HCT116 (cell line): ENCODE measurements around the gene PNLDC1.

Source experiments
- ATF3 ChIP-seq: IDR thresholded peaks from 2 replicates; pipeline ENCODE4 v1.6.1; 2012
- CTCF ChIP-seq, 3 experiments: fragments of 200-600 bp in 1 of 3; sonication (generic) in 1 of 3; IDR thresholded peaks in 2 of 3; conservative IDR thresholded peaks in 1 of 3; 2 replicates each; pipeline ENCODE4 v1.5.1; 2012 to 2017; ENCODE audit warnings: low read depth in 2 of 3, low read length in 2 of 3, antibody characterized with exemption in 1 of 3, borderline replicate concordance in 1 of 3, control low read depth in 1 of 3, mild to moderate bottlenecking in 1 of 3, mixed read lengths in 1 of 3, mixed run types in 1 of 3, moderate library complexity in 1 of 3; ENCODE audit not compliant: insufficient read depth in 1 of 3
- ELF1 ChIP-seq: IDR thresholded peaks from 2 replicates; pipeline ENCODE4 v1.6.1; 2012; ENCODE audit warnings: low read depth, borderline replicate concordance
- EZH2 ChIP-seq: fragments of 200-600 bp; sonication (generic); IDR thresholded peaks from 2 replicates; pipeline ENCODE4 v1.6.1; 2017; ENCODE audit warnings: antibody characterized with exemption, mixed run types
- MAX ChIP-seq: IDR thresholded peaks from 2 replicates; pipeline ENCODE4 v1.6.1; 2012
- POLR2A ChIP-seq: IDR thresholded peaks from 2 replicates; pipeline ENCODE4 v1.7.0; 2011; ENCODE audit warnings: borderline replicate concordance; ENCODE audit not compliant: insufficient read depth, insufficient read length; ENCODE audit errors: extremely low read depth
- POLR2AphosphoS5 ChIP-seq: IDR thresholded peaks from 2 replicates; pipeline ENCODE4 v1.6.1; 2011; ENCODE audit warnings: mild to moderate bottlenecking, low read depth, low read length, moderate library complexity
- RAD21 ChIP-seq: IDR thresholded peaks from 2 replicates; pipeline ENCODE4 v1.6.1; 2012; ENCODE audit warnings: low read depth, mild to moderate bottlenecking
- SIN3A ChIP-seq: IDR thresholded peaks from 2 replicates; pipeline ENCODE4 v1.6.1; 2012; ENCODE audit warnings: low read depth
- SRF ChIP-seq: IDR thresholded peaks from 2 replicates; pipeline ENCODE4 v1.6.1; 2012; ENCODE audit warnings: low read depth
- YY1 ChIP-seq: IDR thresholded peaks from 2 replicates; pipeline ENCODE4 v1.6.1; 2011; ENCODE audit warnings: low read length, low read depth, moderate library complexity, mild to moderate bottlenecking; ENCODE audit not compliant: insufficient replicate concordance; ENCODE audit errors: extremely low read depth
- ZFX ChIP-seq: fragments of 450-650 bp; IDR thresholded peaks from 2 replicates; pipeline ENCODE4 v1.6.1; 2017

DNA sequence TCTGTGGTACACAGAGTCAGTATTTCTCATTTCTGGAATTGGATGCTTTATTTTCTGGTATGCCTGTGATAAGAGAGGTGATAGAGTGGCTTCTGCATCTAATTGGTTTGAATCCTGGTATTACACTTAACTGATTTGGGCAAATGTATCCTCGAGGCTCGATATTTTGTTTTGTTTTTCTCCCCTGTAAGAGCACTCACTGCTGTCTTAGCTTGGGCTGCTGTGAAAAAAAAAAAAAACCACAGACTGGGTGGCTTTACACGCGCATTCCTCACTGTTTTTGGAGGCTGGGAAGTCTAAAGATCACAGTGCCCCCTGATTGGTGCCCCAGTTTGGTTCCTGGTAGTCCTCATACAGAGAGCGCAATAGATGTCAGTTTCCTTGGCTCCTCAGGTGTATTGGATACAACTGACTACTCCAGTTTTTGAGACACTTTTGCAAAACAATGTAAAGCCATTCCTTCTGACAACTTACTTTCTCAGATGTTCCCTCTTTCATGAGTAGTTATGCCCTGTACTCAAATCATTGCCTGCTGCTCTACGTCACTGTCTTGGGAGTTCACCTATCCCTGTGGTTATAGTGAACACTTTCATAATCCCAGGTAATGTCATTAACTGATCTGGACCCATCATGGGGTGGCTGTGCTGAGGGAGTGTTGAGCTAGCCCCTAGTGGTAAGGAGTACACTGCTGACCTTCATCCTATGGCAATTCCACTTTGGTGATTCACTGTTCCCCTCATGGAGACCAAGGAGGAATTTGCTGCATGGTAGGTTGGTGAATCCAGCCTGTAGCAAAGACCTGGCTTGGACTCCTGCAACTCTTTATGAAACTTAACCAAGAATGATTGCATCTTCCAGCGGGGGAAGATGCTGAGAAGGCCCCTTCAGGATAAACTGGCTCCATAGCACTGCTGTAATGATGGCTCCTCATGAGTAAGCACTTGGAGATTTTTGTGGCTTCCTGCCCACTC lies 41.8 kb upstream of the PNLDC1 start:
- peak in 2 of 3 experiments; percentile 33 to 43; a peak in 4 of 6 replicates for TF ChIP-seq CTCF (IDR thresholded peaks at IDR 0.05 in 2 of 3, conservative IDR thresholded peaks at IDR 0.05 in 1 of 3; ENCODE audit: borderline replicate concordance in 1 of 3, insufficient read depth in 1 of 3, low read depth in 2 of 3, low read length in 2 of 3)
- no peak for TF ChIP-seq YY1
- TF ChIP-seq ATF3: no peak
- TF ChIP-seq EZH2: no peak
- TF ChIP-seq SRF: no peak
- TF ChIP-seq RAD21: no peak
- no peak for TF ChIP-seq POLR2AphosphoS5
- TF ChIP-seq ZFX: no peak
- TF ChIP-seq POLR2A: no peak
- TF ChIP-seq MAX: no peak
- no peak for TF ChIP-seq SIN3A
- no peak for TF ChIP-seq ELF1
